DOHH2 (cell line): ENCODE measurements around the gene AP1S3.

Experiments used
- H3F3A ChIP-seq: fragments of 200-600 bp; sonication (generic), shearing (Covaris generic); 2 replicates; pipeline ENCODE4 v1.6.0; 2016; ENCODE audit warnings: antibody characterized with exemption, mild to moderate bottlenecking; ENCODE audit not compliant: control insufficient read depth, insufficient read depth
- H3K27ac ChIP-seq: fragments of 200-600 bp; sonication (generic); 2 replicates; pipeline ENCODE4 v1.5.1; 2014; ENCODE audit warnings: low read depth, mild to moderate bottlenecking, low read length, moderate library complexity
- H3K27me3 ChIP-seq: fragments of 200-600 bp; sonication (generic); 2 replicates; pipeline ENCODE4 v1.6.1; 2014; ENCODE audit warnings: mild to moderate bottlenecking, low read length, mixed read lengths; ENCODE audit not compliant: control insufficient read depth
- H3K36me3 ChIP-seq: fragments of 200-600 bp; sonication (generic); 2 replicates; pipeline ENCODE4 v1.6.1; 2014; ENCODE audit warnings: mild to moderate bottlenecking, low read length, moderate library complexity, mixed read lengths; ENCODE audit not compliant: control insufficient read depth
- H3K4me1 ChIP-seq: fragments of 200-600 bp; sonication (generic); 2 replicates; pipeline ENCODE4 v1.6.1; 2014; ENCODE audit warnings: mild to moderate bottlenecking, low read length, mixed read lengths; ENCODE audit not compliant: control insufficient read depth
- H3K4me2 ChIP-seq: fragments of 200-600 bp; sonication (generic); 2 replicates; pipeline ENCODE4 v1.6.0; 2014; ENCODE audit warnings: mild to moderate bottlenecking, low read length, moderate library complexity
- H3K4me3 ChIP-seq: fragments of 200-600 bp; sonication (generic); 2 replicates; pipeline ENCODE4 v1.5.1; 2014; ENCODE audit warnings: mild to moderate bottlenecking, low read length, mixed read lengths
- H3K79me2 ChIP-seq: fragments of 200-600 bp; sonication (generic); 2 replicates; pipeline ENCODE4 v1.6.1; 2014; ENCODE audit warnings: mild to moderate bottlenecking, low read length, mixed read lengths; ENCODE audit not compliant: control insufficient read depth
- H3K9me2 ChIP-seq: fragments of 200-600 bp; sonication (generic); replicated peaks from 2 replicates; pipeline ENCODE4 v1.6.1; 2014; ENCODE audit warnings: mild to moderate bottlenecking, low read length, mixed read lengths; ENCODE audit not compliant: control insufficient read depth
- H3K9me3 ChIP-seq: fragments of 200-600 bp; sonication (generic); 2 replicates; pipeline ENCODE4 v1.6.1; 2014; ENCODE audit warnings: antibody characterized with exemption, low read length, mixed read lengths; ENCODE audit not compliant: control insufficient read depth, insufficient read depth
- H4K20me1 ChIP-seq: fragments of 200-600 bp; sonication (generic); 2 replicates; pipeline ENCODE4 v1.6.0; 2014; ENCODE audit warnings: low read depth, mild to moderate bottlenecking, antibody characterized with exemption, low read length, moderate library complexity; ENCODE audit not compliant: control insufficient read depth, insufficient read depth
- EZH2phosphoT487 ChIP-seq: fragments of 200-600 bp; sonication (generic); IDR thresholded peaks from 2 replicates; pipeline ENCODE4 v1.6.1; 2017; ENCODE audit warnings: borderline replicate concordance, mild to moderate bottlenecking, antibody characterized with exemption, low read length, moderate library complexity, mixed read lengths
- TF ChIP-seq, protein P1 (sequence below): fragments of 200-600 bp; sonication (generic); IDR thresholded peaks from one replicate; pipeline ENCODE4 v1.5.1; 2014; ENCODE audit warnings: antibody characterized with exemption, mild to moderate bottlenecking, low read depth, low read length; ENCODE audit not compliant: poor library complexity, severe bottlenecking

The AP1S3 gene

GRCh38 chr2:223727562-223727961, 109.8 kb downstream of the AP1S3 start:
- no peaks in the 10 kb centered on the region for H3K4me1 ChIP-seq
- H3K4me2 ChIP-seq, result no peak overlapping the region
- no peaks in the 10 kb centered on the region for H3K9me2 ChIP-seq
- no peaks in the 10 kb centered on the region for H3K9me3 ChIP-seq
- no peaks in the 10 kb centered on the region for H3K79me2 ChIP-seq
- no peak overlapping the region for H3K27ac ChIP-seq
- no peak overlapping the region for H3K4me3 ChIP-seq
- no peaks in the 10 kb centered on the region for H3K27me3 ChIP-seq
- TF ChIP-seq, protein P1, sequence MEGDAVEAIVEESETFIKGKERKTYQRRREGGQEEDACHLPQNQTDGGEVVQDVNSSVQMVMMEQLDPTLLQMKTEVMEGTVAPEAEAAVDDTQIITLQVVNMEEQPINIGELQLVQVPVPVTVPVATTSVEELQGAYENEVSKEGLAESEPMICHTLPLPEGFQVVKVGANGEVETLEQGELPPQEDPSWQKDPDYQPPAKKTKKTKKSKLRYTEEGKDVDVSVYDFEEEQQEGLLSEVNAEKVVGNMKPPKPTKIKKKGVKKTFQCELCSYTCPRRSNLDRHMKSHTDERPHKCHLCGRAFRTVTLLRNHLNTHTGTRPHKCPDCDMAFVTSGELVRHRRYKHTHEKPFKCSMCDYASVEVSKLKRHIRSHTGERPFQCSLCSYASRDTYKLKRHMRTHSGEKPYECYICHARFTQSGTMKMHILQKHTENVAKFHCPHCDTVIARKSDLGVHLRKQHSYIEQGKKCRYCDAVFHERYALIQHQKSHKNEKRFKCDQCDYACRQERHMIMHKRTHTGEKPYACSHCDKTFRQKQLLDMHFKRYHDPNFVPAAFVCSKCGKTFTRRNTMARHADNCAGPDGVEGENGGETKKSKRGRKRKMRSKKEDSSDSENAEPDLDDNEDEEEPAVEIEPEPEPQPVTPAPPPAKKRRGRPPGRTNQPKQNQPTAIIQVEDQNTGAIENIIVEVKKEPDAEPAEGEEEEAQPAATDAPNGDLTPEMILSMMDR, result peak; percentile 74
- TF ChIP-seq EZH2phosphoT487, result no peak
- H4K20me1 ChIP-seq, result no peaks in the 10 kb centered on the region
- no peaks in the 10 kb centered on the region for H3K36me3 ChIP-seq
- no peaks in the 10 kb centered on the region for H3F3A ChIP-seq

DNA sequence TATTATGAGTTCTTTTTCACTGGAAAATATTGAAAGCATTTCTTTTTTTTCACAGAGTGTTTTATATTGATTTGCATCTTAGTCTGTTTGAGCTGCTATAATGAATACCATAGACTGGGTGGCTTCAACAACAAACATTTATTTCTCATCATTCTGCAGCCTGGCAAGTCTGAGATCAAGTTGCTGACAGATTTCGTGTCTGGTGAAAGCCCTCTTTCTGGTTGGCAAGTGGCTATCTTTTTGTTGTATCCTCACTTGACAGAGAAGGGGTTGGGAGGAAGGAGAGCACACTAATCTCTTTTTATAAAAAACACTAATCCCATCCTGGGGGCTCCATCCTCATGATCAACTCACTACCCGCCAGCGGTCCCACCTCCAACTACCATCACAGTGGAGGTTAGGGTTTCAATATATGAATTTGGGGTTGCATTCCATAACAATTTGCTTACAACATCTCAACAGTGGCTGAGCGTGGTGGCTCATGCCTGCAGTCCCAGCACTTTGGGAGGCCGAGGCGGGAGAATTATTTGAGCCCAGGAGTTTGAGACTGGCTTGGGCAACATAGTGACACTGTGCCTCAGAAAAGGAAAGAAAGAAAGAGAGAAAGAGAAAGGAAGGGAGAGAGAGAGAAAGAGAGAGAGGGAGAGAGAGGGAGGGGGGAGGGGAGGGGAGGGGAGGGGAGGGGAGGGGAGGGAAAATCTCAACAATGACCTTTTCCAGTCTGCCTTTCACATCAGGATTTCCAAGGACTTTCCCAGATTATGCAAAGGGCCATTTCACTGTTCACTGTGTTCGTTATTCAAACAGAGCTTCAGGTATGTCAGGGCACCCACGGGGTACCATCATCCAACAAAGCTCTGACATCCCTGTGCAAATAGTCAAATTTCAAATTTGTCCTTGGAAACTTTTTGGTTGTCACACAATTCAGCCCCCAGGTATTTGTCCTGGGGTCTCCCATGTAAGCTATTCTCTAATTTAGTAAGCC, 111.1 kb downstream of the AP1S3 start:
- no peaks in the 10 kb centered on the region for H3K4me1 ChIP-seq
- no peak overlapping the region for H3K27ac ChIP-seq
- H3K9me2 ChIP-seq, result no peaks in the 10 kb centered on the region
- no peaks in the 10 kb centered on the region for H3K9me3 ChIP-seq
- H3K36me3 ChIP-seq, result no peaks in the 10 kb centered on the region
- H4K20me1 ChIP-seq, result no peaks in the 10 kb centered on the region
- no peaks in the 10 kb centered on the region for H3K27me3 ChIP-seq
- no peak overlapping the region for H3K4me2 ChIP-seq
- no peak for TF ChIP-seq EZH2phosphoT487
- TF ChIP-seq, protein P1, result no peak
- H3K79me2 ChIP-seq, result no peaks in the 10 kb centered on the region
- no peak overlapping the region for H3K4me3 ChIP-seq
- H3F3A ChIP-seq, result no peaks in the 10 kb centered on the region

DNA sequence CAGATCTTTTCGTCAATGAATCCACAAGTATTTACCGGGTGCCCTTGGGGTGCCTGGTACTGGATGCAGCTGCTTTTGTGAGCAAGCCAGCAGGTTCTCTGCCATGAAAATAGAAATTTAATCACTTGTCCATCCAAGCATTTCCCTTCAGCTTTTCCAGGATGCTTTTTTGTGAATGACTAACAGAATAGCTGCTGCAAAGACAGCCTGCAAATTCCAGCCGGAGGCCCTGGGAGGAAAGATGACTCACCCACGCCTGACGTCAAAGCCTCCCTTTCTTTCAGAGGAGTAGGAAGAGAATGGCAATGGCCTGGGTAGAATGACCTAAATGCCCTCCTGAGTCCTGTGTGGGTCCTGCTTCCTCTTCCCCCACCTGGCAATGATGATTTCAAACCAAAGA, 111.9 kb downstream of the AP1S3 start:
- no peak overlapping the region for H3K4me3 ChIP-seq
- no peaks in the 10 kb centered on the region for H4K20me1 ChIP-seq
- no peaks in the 10 kb centered on the region for H3K36me3 ChIP-seq
- no peaks in the 10 kb centered on the region for H3K27me3 ChIP-seq
- H3K27ac ChIP-seq, result no peak overlapping the region
- no peaks in the 10 kb centered on the region for H3K79me2 ChIP-seq
- no peak for TF ChIP-seq EZH2phosphoT487
- TF ChIP-seq, protein P1, result no peak
- H3F3A ChIP-seq, result no peaks in the 10 kb centered on the region
- no peaks in the 10 kb centered on the region for H3K9me2 ChIP-seq
- no peaks in the 10 kb centered on the region for H3K9me3 ChIP-seq
- no peaks in the 10 kb centered on the region for H3K4me1 ChIP-seq
- no peak overlapping the region for H3K4me2 ChIP-seq
